Prostate gland (tissue), 2 donors: ENCODE results near the gene CLCN2.

ENCODE experiments used
- POLR2A ChIP-seq: fragments of 450-650 bp; IDR thresholded peaks from one replicate; pipeline ENCODE4 v1.6.1; 2016; ENCODE audit warnings: antibody characterized with exemption, mild to moderate bottlenecking
- POLR2AphosphoS5 ChIP-seq: sonication (generic); formaldehyde crosslinking; IDR thresholded peaks from one replicate; pipeline ENCODE4 v1.6.1; 2017; ENCODE audit warnings: antibody characterized with exemption
- TF ChIP-seq, protein P1 (sequence below), 4 experiments: fragments of 200-600 bp in 2 of 4; fragments of 450-650 bp in 2 of 4; sonication (generic) in 2 of 4; IDR thresholded peaks; 1 replicate in 3 of 4; 2 replicates in 1 of 4; pipeline ENCODE4 v1.5.1; 2016 to 2019; ENCODE audit warnings: antibody characterized with exemption in 4 of 4, mild to moderate bottlenecking in 2 of 4, moderate library complexity in 2 of 4

- TF ChIP-seq, protein P1, sequence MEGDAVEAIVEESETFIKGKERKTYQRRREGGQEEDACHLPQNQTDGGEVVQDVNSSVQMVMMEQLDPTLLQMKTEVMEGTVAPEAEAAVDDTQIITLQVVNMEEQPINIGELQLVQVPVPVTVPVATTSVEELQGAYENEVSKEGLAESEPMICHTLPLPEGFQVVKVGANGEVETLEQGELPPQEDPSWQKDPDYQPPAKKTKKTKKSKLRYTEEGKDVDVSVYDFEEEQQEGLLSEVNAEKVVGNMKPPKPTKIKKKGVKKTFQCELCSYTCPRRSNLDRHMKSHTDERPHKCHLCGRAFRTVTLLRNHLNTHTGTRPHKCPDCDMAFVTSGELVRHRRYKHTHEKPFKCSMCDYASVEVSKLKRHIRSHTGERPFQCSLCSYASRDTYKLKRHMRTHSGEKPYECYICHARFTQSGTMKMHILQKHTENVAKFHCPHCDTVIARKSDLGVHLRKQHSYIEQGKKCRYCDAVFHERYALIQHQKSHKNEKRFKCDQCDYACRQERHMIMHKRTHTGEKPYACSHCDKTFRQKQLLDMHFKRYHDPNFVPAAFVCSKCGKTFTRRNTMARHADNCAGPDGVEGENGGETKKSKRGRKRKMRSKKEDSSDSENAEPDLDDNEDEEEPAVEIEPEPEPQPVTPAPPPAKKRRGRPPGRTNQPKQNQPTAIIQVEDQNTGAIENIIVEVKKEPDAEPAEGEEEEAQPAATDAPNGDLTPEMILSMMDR (IDR thresholded peaks at IDR 0.05) = no peak
- TF ChIP-seq POLR2A = no peak
- TF ChIP-seq POLR2AphosphoS5 = no peak
Measured at GRCh38 chr3:184375747-184376461, 14.5 kb upstream of the CLCN2 start.
